Cardiac fibroblast (primary cell): Measurements from ENCODE around the gene PNLIPRP2.

Experiments used
- DNase-seq, 2 donors: peaks; one replicate each; pipeline versions ENCODE4 v3.0.0 to v3.0.0-alpha.2; 2010; ENCODE audit warnings: low read depth in 2 of 2
- H3K4me3 ChIP-seq, 2 donors: replicated peaks in 1 of 2; 1 replicate in 1 of 2; 2 replicates in 1 of 2; pipeline ENCODE4 v1.5.1; 2011; ENCODE audit warnings: low read depth in 2 of 2, low read length in 2 of 2, mild to moderate bottlenecking in 2 of 2, moderate library complexity in 1 of 2
- CTCF ChIP-seq: IDR thresholded peaks from one replicate; pipeline ENCODE4 v1.5.1; 2011; ENCODE audit warnings: low read depth, mild to moderate bottlenecking, low read length, inconsistent platforms

Gene PNLIPRP2

GRCh38 chr10:116620423-116621400 lies at the start of gene PNLIPRP2:
TSS of gene PNLIPRP2 (plus strand) at chr10:116620953.
- no peak for DNase-seq
- no peak within 1 kb of the TSS for H3K4me3 ChIP-seq
- no peak for TF ChIP-seq CTCF

- no peak for TF ChIP-seq CTCF
- DNase-seq, result no peak
- no peak overlapping the region for H3K4me3 ChIP-seq
Observed at GRCh38 chr10:116574797-116575196, 46.0 kb upstream of the PNLIPRP2 start.

GRCh38 chr10:116587878-116588591 lies 32.7 kb upstream of the PNLIPRP2 start:
- no peak for TF ChIP-seq CTCF
- no peak for DNase-seq
- no peak overlapping the region for H3K4me3 ChIP-seq

- DNase-seq, result no peak
- TF ChIP-seq CTCF, result no peak
- no peak overlapping the region for H3K4me3 ChIP-seq
Observed at GRCh38 chr10:116588995-116589394, 31.8 kb upstream of the PNLIPRP2 start.

- no peak for DNase-seq
- no peak for TF ChIP-seq CTCF
- H3K4me3 ChIP-seq, result no peak overlapping the region
Observed at GRCh38 chr10:116589926-116590325, 30.8 kb upstream of the PNLIPRP2 start.

- DNase-seq, result no peak
- TF ChIP-seq CTCF, result no peak
- H3K4me3 ChIP-seq, result no peak within 1 kb of the TSS
Observed at GRCh38 chr10:116590590-116591444, 29.9 kb upstream of the PNLIPRP2 start, which contains the start of gene PNLIPRP1. TSS of gene PNLIPRP1 (plus strand) at chr10:116590959. CDS start at chr10:116591130, 171 bp downstream.
